CD8-positive, alpha-beta memory T cell (primary cell): ENCODE data around the gene INAFM2. TPM values are rescaled to one million over a fixed set of nuclear protein-coding genes. Genes with fewer than 3 reads are reported as not detected.

Source experiments
- CTCF ChIA-PET: fragments of 350-600 bp; sonication (Branson Sonifier 250); formaldehyde crosslinking; loops from one replicate; lab custom pipeline; 2021; ENCODE audit warnings: antibody characterized with exemption; lab: Charles Lee
- POLR2A ChIA-PET: fragments of 350-600 bp; sonication (Branson Sonifier 250); formaldehyde crosslinking; loops from one replicate; lab custom pipeline; 2021; ENCODE audit warnings: antibody characterized with exemption; lab: Charles Lee
- DNase-seq, 5 donors: peaks; one replicate each; pipeline versions ENCODE4 v3.0.0 to v3.0.0-alpha.2; 2020 to 2022; ENCODE audit warnings: mixed read lengths in 1 of 5
- H3K27ac ChIP-seq: one replicate; pipeline ENCODE4 v1.7.0; 2013; ENCODE audit warnings: low read depth, mild to moderate bottlenecking, low read length, moderate library complexity
- H3K27me3 ChIP-seq: 2 replicates; pipeline ENCODE4 v1.7.0; 2013; ENCODE audit warnings: low read length, mild to moderate bottlenecking; ENCODE audit not compliant: insufficient read depth, poor library complexity, severe bottlenecking
- H3K36me3 ChIP-seq: 2 replicates; pipeline ENCODE4 v1.7.0; 2013; ENCODE audit warnings: mild to moderate bottlenecking, low read length, moderate library complexity; ENCODE audit not compliant: insufficient read depth
- H3K4me1 ChIP-seq: 2 replicates; pipeline ENCODE4 v1.7.0; 2013; ENCODE audit warnings: mild to moderate bottlenecking, low read length, moderate library complexity; ENCODE audit not compliant: insufficient read depth
- H3K4me3 ChIP-seq: 2 replicates; pipeline ENCODE4 v1.7.0; 2013; ENCODE audit warnings: mild to moderate bottlenecking, low read length
- H3K9me3 ChIP-seq: 2 replicates; pipeline ENCODE4 v1.7.0; 2013; ENCODE audit warnings: mild to moderate bottlenecking, low read length
- H3K27ac Mint-ChIP-seq, 8 donors: one replicate each; pipeline ENCODE4 v1.8.0; 2020 to 2021; ENCODE audit warnings: mixed read lengths in 8 of 8, mild to moderate bottlenecking in 6 of 8, inconsistent platforms in 3 of 8, moderate library complexity in 3 of 8
- H3K27me3 Mint-ChIP-seq, 2 donors: one replicate each; pipeline ENCODE4 v1.8.0; 2020 to 2021; ENCODE audit warnings: mixed read lengths in 2 of 2, mild to moderate bottlenecking in 1 of 2, moderate library complexity in 1 of 2
- H3K36me3 Mint-ChIP-seq, 3 donors: one replicate each; pipeline ENCODE4 v1.8.0; 2020 to 2021; ENCODE audit warnings: mixed read lengths in 3 of 3, inconsistent platforms in 1 of 3, mild to moderate bottlenecking in 1 of 3
- H3K4me1 Mint-ChIP-seq, 3 donors: one replicate each; pipeline ENCODE4 v1.8.0; 2020 to 2021; ENCODE audit warnings: mixed read lengths in 3 of 3, inconsistent platforms in 1 of 3, mild to moderate bottlenecking in 1 of 3
- H3K4me3 Mint-ChIP-seq, 7 donors: one replicate each; pipeline ENCODE4 v1.8.0; 2020 to 2021; ENCODE audit warnings: mixed read lengths in 7 of 7, mild to moderate bottlenecking in 6 of 7, moderate library complexity in 4 of 7, inconsistent platforms in 2 of 7
- H3K9me3 Mint-ChIP-seq, 5 donors: one replicate each; pipeline ENCODE4 v1.8.0; 2020 to 2022; ENCODE audit warnings: mixed read lengths in 5 of 5, mild to moderate bottlenecking in 3 of 5, moderate library complexity in 2 of 5, inconsistent platforms in 1 of 5
- polyA plus RNA-seq: library from polyadenylated mRNA; unstranded; fragments of 300-500 nt; fragmentation: Illumina TruSeq; gene quantifications from one replicate; pipeline ENCODE4 v1.2.3, GENCODE V29; 2021
- total RNA-seq, 2 experiments: library from RNA; stranded (reverse); gene quantifications; one replicate each; pipeline ENCODE4 v1.2.3, GENCODE V29; 2021

The INAFM2 gene
- total and polyA plus RNA-seq, 3 experiments from 2014 or later = 2.7 to 15.3 (median 13.5) TPM

- Histone ChIP-seq H3K27me3 (no peaks in the 10 kb centered on the region), H3K4me3 (no peak overlapping the region), H3K27ac (no peak overlapping the region), H3K9me3 (no peaks in the 10 kb centered on the region), H3K36me3 (peaks cover 7% of the 10 kb centered on the region), H3K4me1 (no peaks in the 10 kb centered on the region)
- POLR2A ChIA-PET = interaction anchor here (1.0 kb wide), 1 partner anchor 14 kb away, joined by 3 read pairs; no protein-coding TSS in a partner anchor
- Mint-ChIP-seq H3K27ac (no peak overlapping the region), H3K4me1 (no peaks in the 10 kb centered on the region), H3K9me3 (no peaks in the 10 kb centered on the region), H3K4me3 (no peak overlapping the region), H3K36me3 (peaks cover 0 to 55% (median 3%) of the 10 kb centered on the region in 3 donors), H3K27me3 (no peaks in the 10 kb centered on the region)
- DNase-seq = no peak
- CTCF ChIA-PET = interaction anchor here (1.2 to 2.7 kb wide), 6 partner anchors 11 to 55 kb away, joined by 3 to 10 read pairs (median 8); partner anchors contain the start of gene PLCB2
Observed at GRCh38 chr15:40289140-40289775, 34.2 kb upstream of the INAFM2 start.

DNA sequence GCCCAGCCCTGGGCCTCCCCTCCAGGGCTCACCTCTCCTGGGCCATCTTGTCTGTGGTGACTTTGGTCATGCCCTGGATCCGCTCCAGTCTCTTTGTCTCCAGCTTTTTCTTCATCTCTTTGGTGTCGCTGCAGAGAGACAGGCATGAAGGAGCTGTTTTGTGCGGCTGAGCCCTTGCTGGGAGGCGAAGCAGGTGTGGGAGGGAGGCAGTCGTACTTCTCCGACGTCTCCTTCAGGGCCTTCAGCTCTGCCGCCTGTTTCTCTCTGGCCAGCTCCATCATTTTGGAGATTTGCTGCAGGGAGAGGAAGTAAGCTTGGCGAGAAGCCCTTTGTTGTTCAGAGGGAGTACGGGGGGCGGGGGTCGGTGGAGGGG, 33.0 kb upstream of the INAFM2 start:
- Mint-ChIP-seq H3K36me3 (peaks cover 0 to 67% (median 6%) of the 10 kb centered on the region in 3 donors), H3K27me3 (no peaks in the 10 kb centered on the region), H3K4me3 (no peak overlapping the region), H3K9me3 (no peaks in the 10 kb centered on the region), H3K4me1 (no peaks in the 10 kb centered on the region), H3K27ac (peak overlapping the region in 1 of 8 donors; percentile 36)
- ChIA-PET CTCF (interaction anchor here (1.0 to 2.7 kb wide), 7 partner anchors 11 to 132 kb away, joined by 3 to 9 read pairs (median 5); partner anchors contain the start of genes INAFM2 and PLCB2), POLR2A (no interaction called here)
- DNase-seq = no peak
- H3K36me3 ChIP-seq = peaks cover 7% of the 10 kb centered on the region
- no peaks in the 10 kb centered on the region for H3K9me3 ChIP-seq
- H3K27ac ChIP-seq = no peak overlapping the region
- no peaks in the 10 kb centered on the region for H3K27me3 ChIP-seq
- no peak overlapping the region for H3K4me3 ChIP-seq
- no peaks in the 10 kb centered on the region for H3K4me1 ChIP-seq

DNA sequence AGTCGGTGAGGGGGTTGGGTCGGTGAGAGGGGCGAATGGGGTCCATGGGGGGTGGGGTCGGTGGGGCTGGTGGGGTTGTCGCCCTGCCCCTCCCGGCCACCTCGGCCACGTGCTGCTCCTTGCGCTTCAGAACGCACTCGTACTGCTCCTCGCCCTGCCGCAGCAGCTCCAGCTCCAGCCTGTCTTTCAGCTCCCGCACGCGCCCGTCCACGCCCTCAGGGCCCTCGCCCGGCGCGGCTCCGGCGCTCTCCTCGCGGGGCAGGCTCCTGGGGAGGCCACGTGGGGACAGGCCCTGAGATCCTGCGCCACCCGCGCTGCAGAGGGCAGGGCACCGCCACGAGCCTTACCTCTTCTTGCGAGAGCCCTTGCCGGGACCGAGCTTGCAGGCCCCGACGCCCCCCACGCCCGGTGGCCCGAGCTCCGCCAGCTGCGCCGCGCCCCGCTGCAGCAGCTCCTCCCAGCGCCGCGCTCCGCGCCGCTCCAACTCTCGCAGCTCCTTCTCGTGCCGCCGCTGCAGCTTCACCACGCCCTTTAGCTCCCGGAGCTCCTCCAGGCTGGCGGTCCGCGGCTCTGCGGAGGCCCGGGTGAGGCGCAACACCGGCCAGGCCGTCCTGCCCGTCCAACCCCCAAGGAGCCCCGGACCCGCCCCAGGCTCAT, 32.4 kb upstream of the INAFM2 start:
- POLR2A ChIA-PET = no interaction called here
- Mint-ChIP-seq H3K4me3 (no peak overlapping the region), H3K27ac (no peak overlapping the region), H3K27me3 (no peaks in the 10 kb centered on the region), H3K36me3 (peaks cover 0 to 72% (median 7%) of the 10 kb centered on the region in 3 donors), H3K4me1 (no peaks in the 10 kb centered on the region), H3K9me3 (no peaks in the 10 kb centered on the region)
- no peak for DNase-seq
- H3K4me3 ChIP-seq = no peak overlapping the region
- CTCF ChIA-PET = interaction anchor here (0.9 to 2.7 kb wide), 7 partner anchors 11 to 131 kb away, joined by 3 to 9 read pairs (median 3); partner anchors contain the start of genes INAFM2 and PLCB2
- H3K36me3 ChIP-seq = peaks cover 7% of the 10 kb centered on the region
- no peaks in the 10 kb centered on the region for H3K27me3 ChIP-seq
- no peaks in the 10 kb centered on the region for H3K9me3 ChIP-seq
- H3K4me1 ChIP-seq = no peaks in the 10 kb centered on the region
- no peak overlapping the region for H3K27ac ChIP-seq

DNA sequence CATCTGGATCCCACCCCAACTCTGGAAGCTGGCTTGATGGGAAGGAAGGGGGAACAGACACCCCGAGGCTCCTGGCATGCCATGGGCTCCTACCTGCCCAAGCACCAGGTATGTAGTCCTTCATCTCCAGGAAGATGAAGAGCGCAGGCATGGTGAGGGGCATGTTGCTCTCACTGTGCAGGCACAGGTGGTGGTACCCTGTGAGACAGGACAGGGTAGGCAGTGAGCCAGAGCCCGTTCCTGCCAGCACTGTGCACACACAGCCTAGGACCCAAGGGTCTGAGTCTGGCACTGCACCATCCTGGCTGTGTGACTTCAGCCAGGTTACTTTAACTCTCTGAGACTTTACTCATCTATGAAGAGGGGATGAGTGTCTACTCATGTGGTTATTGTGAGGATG, 31.2 kb upstream of the INAFM2 start:
- H3K9me3 Mint-ChIP-seq = no peaks in the 10 kb centered on the region
- H3K9me3 ChIP-seq = no peaks in the 10 kb centered on the region
- peaks cover 7% of the 10 kb centered on the region for H3K36me3 ChIP-seq
- no peaks in the 10 kb centered on the region for H3K4me1 Mint-ChIP-seq
- no peak overlapping the region for H3K27ac ChIP-seq
- H3K4me3 ChIP-seq = no peak overlapping the region
- no peak overlapping the region for H3K4me3 Mint-ChIP-seq
- ChIA-PET POLR2A (no interaction called here), CTCF (interaction anchor here (1.0 to 1.8 kb wide), 3 partner anchors 16 to 52 kb away, joined by 3 to 6 read pairs (median 3); partner anchors contain the start of gene PLCB2)
- H3K27me3 ChIP-seq = no peaks in the 10 kb centered on the region
- H3K4me1 ChIP-seq = no peaks in the 10 kb centered on the region
- DNase-seq = no peak
- no peaks in the 10 kb centered on the region for H3K27me3 Mint-ChIP-seq
- H3K36me3 Mint-ChIP-seq = peaks cover 0 to 78% (median 12%) of the 10 kb centered on the region in 3 donors
- H3K27ac Mint-ChIP-seq = peak overlapping the region in 2 of 8 donors; percentile 33 to 61

- CTCF ChIA-PET = interaction anchor here (1.0 to 1.4 kb wide), 3 partner anchors 14 to 51 kb away, joined by 3 to 4 read pairs (median 3); no protein-coding TSS in a partner anchor
- H3K27ac Mint-ChIP-seq = peak overlapping the region in 2 of 8 donors; percentile 32 to 36
- H3K27me3 Mint-ChIP-seq = no peaks in the 10 kb centered on the region
Observed at GRCh38 chr15:40293006-40293405, 30.5 kb upstream of the INAFM2 start.

DNA sequence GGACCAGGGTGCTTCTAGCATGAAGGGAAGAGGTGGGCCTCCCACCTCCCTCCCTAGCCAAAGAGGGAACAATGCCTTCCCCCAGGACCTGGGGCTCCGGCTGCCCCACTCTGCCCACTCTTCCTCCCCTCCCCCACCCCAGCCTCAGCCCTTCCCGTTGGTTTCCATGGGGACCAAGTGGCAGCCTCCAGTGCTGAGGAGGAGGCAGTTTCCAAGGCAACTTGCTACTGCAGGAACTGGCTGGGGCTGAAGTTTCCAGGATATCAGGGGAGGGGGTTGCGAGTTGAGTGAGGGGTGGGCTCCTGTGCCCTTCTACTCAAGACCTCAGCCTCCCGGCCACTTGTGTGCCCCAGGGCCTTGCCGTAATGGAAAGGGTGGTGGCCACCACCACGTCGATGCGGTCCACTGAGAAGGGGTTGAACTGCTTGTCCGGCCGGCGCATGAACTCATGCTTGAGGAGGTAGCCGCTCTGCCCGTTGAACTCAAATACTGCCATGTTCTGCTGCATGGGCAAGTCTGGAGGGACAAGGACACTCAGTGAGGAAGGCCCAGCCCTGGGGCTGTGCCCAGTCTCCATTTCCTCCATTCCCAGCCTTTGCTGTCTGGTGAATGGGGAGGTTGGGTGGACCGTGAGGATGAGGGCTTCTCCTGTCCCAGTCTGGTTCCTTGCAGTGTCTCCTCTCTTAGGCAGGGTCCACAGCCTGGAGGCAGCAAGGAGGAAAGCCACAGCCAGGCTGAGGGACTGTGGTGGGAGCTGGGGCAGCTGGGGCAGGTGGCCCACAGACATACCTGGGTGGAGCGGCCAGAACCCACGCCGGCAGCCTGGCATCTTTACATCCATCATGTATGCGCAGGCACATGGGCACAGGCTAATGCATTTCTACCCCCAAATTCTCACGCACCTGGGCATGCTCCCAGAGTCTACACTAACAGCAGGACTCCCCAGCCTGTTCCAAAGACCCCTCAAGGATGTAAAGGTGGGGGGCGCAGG, 29.3 kb upstream of the INAFM2 start:
- no peaks in the 10 kb centered on the region for H3K27me3 Mint-ChIP-seq
- H3K27ac Mint-ChIP-seq = peak overlapping the region in 1 of 8 donors; percentile 79
- ChIA-PET CTCF (interaction anchor here (1.0 to 1.4 kb wide), 6 partner anchors 13 to 50 kb away, joined by 3 to 6 read pairs (median 4); partner anchors contain the start of gene PLCB2), POLR2A (interaction anchor here (0.8 kb wide), 1 partner anchor 13 kb away, joined by 3 read pairs; the partner anchor contains the start of gene PLCB2)
- no peak for DNase-seq
- Histone ChIP-seq H3K9me3 (no peaks in the 10 kb centered on the region), H3K27me3 (no peaks in the 10 kb centered on the region), H3K27ac (no peak overlapping the region), H3K36me3 (peaks cover 11% of the 10 kb centered on the region), H3K4me1 (no peaks in the 10 kb centered on the region), H3K4me3 (no peak overlapping the region)
- H3K9me3 Mint-ChIP-seq = no peaks in the 10 kb centered on the region
- no peaks in the 10 kb centered on the region for H3K4me1 Mint-ChIP-seq
- no peak overlapping the region for H3K4me3 Mint-ChIP-seq
- H3K36me3 Mint-ChIP-seq = peaks cover 2 to 81% (median 15%) of the 10 kb centered on the region in 3 donors

More at GRCh38 chr15:40293006-40293405, 30.5 kb upstream of the INAFM2 start:
- Histone ChIP-seq H3K4me1 (no peaks in the 10 kb centered on the region), H3K27ac (no peak overlapping the region), H3K27me3 (no peaks in the 10 kb centered on the region), H3K9me3 (no peaks in the 10 kb centered on the region), H3K4me3 (no peak overlapping the region), H3K36me3 (peaks cover 7% of the 10 kb centered on the region)
- Mint-ChIP-seq H3K36me3 (peaks cover 0 to 79% (median 12%) of the 10 kb centered on the region in 3 donors), H3K4me3 (no peak overlapping the region), H3K9me3 (no peaks in the 10 kb centered on the region), H3K4me1 (no peaks in the 10 kb centered on the region)
- POLR2A ChIA-PET = interaction anchor here (0.8 kb wide), 1 partner anchor 14 kb away, joined by 3 read pairs; the partner anchor contains the start of gene PLCB2
- no peak for DNase-seq

DNA sequence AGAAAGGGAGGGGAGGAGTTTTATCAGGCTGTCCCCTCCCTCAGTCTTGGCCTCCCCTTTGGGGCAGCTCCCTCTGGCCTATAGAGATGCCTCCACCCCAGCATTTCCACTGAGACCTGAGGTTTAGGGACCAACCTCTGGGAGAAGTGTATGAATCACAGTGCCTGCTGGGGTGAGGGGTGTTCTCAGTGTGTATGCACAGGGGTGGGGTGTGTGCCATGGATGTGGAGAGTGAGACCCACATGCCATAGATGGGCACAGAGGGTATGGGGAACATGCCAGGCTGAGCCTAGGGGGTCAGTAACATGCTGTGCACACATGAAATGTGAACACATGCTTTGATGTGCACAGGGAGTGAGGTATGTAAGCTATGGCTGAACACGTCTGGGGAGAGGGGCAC, 28.2 kb upstream of the INAFM2 start:
- Mint-ChIP-seq H3K27me3 (no peaks in the 10 kb centered on the region), H3K4me1 (no peaks in the 10 kb centered on the region), H3K9me3 (peaks cover 0 to 4% (median 0%) of the 10 kb centered on the region in 5 donors), H3K27ac (no peak overlapping the region), H3K36me3 (peaks cover 12 to 80% (median 20%) of the 10 kb centered on the region in 3 donors), H3K4me3 (no peak overlapping the region)
- Histone ChIP-seq H3K4me1 (no peaks in the 10 kb centered on the region), H3K27ac (no peak overlapping the region), H3K36me3 (peaks cover 9% of the 10 kb centered on the region), H3K9me3 (no peaks in the 10 kb centered on the region), H3K4me3 (no peak overlapping the region), H3K27me3 (no peaks in the 10 kb centered on the region)
- no peak for DNase-seq
- ChIA-PET POLR2A (no interaction called here), CTCF (interaction anchor here (1.0 to 1.8 kb wide), 4 partner anchors 13 to 43 kb away, joined by 3 to 6 read pairs (median 5); partner anchors contain the start of gene PLCB2)
